HG03025 (cell line): ENCODE measurements around the gene C2.
"Not testable (repeated sequence)": the region's sequence is repeated elsewhere in the genome, so short reads cannot be mapped to it uniquely, and the experiment has no call there.

Experiments used
- ATAC-seq: cut with Tn5 transposase; IDR thresholded peaks from one replicate; pipeline ENCODE4 v1.9.1; 2021; ENCODE audit warnings: mild to moderate bottlenecking, moderate library complexity; ENCODE audit not compliant: unreplicated experiment, low FRiP score

The C2 gene

DNA sequence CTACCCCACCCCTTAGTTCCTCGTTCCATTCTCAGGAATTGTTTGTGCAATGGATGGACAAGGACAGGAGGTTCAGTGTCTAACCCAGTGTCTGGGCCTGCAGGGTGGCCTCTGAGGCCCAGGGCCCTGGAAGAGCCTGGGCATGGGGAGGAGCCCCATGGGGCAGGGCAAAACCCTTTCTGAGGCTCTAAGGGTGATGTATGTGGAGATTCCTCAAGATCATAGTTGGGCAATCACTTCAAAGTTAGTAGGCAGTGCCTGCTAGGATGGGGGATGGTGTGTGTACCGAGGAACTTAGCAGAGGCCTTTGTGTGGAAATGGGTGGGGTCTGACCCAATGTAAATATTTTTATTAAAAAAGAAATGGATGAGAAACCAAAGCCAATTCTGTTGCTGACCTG is 6.7 kb upstream of the C2 start:
- ATAC-seq = no peak

DNA sequence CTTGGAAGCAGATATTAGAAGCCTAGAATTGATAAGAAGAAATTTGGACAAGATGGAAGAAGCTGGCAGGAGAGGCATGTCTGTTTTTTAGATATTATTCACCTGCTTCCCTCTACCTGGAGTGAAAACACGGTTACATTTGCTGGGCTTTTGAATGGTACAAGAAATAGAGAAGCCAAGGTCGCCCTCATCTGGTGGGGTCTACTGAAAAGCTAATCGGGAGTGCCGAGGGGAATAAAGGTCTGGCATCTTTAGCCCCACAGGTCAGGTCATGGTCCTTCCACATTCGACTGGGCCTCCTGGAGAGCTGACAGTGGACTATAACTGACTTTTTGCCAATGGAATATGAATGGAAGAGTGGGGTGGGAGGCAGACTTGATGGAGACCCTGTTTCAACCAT is 4.6 kb upstream of the C2 start:
- no peak for ATAC-seq

DNA sequence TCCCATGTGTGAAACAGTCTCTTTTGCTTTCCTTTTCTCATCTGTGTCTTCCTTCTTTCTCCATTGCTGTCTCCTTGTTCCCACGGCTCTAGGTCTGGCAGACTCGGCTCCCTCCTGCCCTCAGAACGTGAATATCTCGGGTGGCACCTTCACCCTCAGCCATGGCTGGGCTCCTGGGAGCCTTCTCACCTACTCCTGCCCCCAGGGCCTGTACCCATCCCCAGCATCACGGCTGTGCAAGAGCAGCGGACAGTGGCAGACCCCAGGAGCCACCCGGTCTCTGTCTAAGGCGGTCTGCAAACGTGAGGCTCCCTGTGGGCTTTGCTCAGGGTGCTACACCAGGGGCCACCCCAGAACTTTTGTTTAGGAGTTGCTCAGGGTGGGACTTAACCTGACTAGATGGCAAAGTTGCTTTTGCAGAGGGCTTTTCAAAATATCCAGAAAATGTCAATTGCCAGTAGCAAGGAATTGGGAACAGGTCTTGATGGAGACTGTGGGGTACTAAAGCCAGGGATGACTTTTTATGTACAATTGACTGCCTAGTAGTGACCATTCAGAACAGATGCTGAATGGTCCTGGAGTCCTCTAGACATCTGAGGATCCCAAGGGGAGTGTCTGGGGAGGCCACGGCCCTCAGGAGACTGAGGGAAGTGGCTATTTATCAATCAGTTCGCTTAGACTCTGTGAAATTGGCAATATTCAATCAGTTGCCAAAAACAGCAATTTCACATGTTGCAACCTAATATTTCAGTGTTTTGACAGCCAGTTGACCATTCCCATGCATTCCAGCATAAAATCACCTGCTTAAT is 550 bp downstream of the C2 start:
- ATAC-seq = no peak

DNA sequence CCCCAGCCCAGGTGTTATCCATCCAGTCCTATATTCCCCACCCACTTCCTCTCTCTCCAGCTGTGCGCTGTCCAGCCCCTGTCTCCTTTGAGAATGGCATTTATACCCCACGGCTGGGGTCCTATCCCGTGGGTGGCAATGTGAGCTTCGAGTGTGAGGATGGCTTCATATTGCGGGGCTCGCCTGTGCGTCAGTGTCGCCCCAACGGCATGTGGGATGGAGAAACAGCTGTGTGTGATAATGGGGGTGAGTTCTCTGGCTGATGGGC is 1.1 kb downstream of the C2 start:
- ATAC-seq = no peak

DNA sequence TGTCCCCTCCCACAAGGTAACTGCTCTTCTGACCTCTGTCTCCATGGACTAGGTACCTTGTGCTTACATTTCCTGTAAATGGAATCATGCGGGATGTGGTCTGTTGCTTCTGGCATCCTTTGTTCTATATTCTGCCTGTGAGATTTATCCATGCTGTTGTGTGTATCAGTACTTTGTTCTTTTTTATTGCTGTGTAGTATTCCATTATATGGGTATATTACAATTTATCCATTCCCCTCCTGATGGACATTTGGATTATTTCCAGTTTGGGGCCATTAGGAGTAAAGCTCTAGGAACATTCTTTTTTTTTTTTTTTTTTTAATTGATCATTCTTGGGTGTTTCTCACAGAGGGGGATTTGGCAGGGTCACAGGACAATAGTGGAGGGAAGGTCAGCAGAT is 3.4 kb downstream of the C2 start:
- ATAC-seq = no peak

DNA sequence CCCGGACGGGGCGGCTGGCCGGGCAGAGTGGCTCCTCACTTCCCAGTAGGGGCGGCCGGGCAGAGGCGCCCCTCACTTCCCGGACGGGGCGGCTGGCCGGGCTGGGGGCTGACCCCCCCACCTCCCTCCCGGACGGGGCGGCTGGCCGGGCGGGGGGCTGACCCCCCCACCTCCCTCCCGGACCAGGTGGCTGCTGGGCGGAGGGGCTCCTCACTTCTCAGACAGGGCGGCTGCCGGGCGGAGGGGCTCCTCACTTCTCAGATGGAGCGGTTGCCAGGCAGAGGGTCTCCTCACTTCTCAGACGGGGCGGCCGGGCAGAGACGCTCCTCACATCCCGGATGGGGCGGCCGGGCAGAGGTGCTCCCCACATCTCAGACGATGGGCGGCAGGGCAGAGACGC is 4.6 kb downstream of the C2 start:
- not testable (repeated sequence) for ATAC-seq

DNA sequence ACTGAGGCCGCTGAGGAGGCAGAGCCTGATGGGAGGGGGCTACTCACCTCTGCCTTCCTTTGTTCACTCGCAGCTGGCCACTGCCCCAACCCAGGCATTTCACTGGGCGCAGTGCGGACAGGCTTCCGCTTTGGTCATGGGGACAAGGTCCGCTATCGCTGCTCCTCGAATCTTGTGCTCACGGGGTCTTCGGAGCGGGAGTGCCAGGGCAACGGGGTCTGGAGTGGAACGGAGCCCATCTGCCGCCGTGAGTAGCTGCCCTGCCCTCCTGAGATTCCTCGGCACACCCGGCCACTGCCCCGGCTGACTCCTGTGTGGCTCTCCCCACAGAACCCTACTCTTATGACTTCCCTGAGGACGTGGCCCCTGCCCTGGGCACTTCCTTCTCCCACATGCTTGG is 6.0 kb downstream of the C2 start:
- ATAC-seq = no peak

DNA sequence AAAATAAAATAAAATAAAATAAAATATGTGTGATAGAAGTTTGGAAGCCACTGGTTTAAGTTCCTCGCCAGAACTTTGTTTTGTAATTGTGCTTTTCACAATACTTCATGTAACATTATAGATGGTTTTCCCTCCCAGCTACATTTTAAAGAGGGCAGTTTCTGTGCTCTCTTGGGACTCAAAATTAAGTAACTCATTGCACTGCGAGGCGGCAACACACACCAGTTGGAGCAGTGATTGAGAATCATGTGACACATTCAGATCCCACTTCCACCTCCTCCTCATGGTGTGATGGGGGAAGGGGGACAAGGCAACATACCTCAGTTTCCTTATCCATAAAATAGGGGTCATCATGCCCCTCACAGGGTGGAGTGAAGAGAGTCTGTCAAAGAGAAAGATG is 7.5 kb downstream of the C2 start:
- ATAC-seq = no peak

DNA sequence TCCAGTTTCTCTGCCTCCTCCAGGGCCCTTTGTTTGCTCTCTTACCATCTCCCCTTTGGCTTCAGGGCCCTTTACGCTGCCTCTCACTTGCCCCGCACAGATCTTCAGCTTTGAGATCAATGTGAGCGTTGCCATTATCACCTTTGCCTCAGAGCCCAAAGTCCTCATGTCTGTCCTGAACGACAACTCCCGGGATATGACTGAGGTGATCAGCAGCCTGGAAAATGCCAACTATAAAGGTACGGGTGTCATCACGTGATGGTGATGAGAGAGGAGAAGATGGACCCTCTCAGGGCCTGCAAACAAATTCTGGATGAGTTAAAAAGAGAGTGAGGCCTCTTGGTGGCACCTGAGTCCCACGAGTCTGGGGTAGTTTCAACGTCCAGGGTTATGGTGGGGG is 8.3 kb downstream of the C2 start:
- ATAC-seq = no peak

DNA sequence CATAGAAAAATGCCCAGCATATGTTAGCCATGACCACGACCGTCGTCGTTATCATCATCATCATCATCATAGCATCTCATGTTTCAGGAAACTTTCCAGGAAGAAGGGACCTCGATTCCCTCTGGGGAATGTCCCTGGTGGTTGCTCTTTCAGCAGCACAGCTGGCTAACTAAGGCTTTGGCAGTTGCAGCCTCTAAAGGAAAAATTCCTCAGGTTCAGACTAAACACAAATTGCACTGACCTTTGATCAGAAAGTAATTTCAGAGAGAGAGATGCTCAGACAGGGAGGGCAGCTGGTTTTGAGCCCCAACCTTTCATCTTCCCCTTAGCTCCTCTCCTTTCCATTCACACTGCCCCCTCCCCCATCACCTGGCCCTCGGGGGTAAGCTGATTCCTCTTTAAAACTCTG is 12.7 kb downstream of the C2 start:
- no peak for ATAC-seq

DNA sequence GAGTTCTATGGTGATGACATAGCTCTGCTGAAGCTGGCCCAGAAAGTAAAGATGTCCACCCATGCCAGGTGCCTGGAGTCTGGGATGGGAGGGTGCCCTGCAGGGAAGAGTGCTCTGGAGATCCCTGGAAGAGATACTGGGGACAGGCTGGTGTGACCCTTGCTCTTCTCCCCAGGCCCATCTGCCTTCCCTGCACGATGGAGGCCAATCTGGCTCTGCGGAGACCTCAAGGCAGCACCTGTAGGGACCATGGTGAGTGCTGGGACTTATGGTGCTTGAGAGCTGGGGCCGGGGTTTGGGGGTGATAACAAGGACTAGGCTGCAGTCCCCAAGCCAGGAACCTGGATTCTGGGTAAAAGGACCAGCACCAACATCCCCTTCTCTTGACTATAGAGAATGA is 16.2 kb downstream of the C2 start:
- ATAC-seq = no peak

DNA sequence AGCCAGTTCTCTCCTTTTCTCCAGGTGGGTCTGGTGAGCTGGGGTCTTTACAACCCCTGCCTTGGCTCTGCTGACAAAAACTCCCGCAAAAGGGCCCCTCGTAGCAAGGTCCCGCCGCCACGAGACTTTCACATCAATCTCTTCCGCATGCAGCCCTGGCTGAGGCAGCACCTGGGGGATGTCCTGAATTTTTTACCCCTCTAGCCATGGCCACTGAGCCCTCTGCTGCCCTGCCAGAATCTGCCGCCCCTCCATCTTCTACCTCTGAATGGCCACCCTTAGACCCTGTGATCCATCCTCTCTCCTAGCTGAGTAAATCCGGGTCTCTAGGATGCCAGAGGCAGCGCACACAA is 17.6 kb downstream of the C2 start:
- no peak for ATAC-seq

DNA sequence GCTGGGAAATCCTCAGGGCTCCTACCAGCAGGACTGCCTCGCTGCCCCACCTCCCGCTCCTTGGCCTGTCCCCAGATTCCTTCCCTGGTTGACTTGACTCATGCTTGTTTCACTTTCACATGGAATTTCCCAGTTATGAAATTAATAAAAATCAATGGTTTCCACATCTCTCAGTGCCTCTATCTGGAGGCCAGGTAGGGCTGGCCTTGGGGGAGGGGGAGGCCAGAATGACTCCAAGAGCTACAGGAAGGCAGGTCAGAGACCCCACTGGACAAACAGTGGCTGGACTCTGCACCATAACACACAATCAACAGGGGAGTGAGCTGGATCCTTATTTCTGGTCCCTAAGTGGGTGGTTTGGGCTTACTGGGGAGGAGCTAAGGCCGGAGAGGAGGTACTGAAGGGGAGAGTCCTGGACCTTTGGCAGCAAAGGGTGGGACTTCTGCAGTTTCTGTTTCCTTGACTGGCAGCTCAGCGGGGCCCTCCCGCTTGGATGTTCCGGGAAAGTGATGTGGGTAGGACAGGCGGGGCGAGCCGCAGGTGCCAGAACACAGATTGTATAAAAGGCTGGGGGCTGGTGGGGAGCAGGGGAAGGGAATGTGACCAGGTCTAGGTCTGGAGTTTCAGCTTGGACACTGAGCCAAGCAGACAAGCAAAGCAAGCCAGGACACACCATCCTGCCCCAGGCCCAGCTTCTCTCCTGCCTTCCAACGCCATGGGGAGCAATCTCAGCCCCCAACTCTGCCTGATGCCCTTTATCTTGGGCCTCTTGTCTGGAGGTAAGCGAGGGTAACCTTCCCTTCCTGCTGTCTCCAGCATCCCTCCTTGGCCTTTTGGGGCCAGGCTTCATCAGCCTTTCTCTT is 18.2 kb downstream of the C2 start, which contains the start of gene CFB:
Gene CFB, plus strand, starts transcription at position 589 of the 863 bp plus-strand sequence. Its CDS starts 127 bp downstream, at position 716.
- no peak for ATAC-seq

DNA sequence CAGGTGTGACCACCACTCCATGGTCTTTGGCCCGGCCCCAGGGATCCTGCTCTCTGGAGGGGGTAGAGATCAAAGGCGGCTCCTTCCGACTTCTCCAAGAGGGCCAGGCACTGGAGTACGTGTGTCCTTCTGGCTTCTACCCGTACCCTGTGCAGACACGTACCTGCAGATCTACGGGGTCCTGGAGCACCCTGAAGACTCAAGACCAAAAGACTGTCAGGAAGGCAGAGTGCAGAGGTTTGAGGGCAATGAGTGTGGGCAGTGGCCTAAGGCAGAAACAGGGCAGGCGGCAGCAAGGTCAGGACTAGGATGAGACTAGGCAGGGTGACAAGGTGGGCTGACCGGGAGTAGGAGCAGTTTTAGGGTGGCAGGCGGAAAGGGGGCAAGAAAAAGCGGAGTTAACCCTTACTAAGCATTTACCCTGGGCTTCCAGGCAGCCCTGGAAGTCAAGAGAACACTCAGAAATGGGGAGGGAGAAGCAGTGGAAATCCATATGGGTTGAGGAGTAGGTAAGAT is 18.9 kb downstream of the C2 start:
- ATAC-seq = no peak

DNA sequence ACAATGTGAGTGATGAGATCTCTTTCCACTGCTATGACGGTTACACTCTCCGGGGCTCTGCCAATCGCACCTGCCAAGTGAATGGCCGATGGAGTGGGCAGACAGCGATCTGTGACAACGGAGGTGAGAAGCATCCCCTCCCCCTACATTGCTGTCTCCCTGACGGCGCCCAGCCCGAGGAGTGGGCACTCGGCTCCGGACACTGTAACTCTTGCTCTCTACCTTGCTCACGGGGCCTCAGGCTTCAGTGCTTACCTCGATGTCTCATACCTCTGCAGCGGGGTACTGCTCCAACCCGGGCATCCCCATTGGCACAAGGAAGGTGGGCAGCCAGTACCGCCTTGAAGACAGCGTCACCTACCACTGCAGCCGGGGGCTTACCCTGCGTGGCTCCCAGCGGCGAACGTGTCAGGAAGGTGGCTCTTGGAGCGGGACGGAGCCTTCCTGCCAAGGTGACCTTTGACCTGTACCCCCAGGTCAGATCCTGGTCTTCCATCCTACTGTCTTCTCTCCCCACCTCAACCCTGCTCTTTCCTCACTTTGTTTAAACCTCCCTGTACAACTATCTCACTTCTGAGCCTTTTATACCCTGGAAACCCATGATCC is 19.7 kb downstream of the C2 start:
- no peak for ATAC-seq

DNA sequence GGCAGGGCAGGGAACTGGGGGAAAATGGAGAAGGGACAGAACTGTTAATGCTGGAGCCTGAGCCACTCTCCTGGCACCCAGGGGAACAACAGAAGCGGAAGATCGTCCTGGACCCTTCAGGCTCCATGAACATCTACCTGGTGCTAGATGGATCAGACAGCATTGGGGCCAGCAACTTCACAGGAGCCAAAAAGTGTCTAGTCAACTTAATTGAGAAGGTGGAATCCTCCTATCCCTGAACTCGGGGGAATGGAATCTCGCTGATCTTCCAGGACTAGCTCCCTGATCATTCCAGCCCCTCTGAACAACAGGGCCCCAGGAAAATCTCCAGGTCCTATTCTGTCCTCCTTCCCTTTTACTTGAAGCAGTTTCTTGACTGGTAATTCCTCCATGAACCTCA is 20.3 kb downstream of the C2 start:
- ATAC-seq = no peak

DNA sequence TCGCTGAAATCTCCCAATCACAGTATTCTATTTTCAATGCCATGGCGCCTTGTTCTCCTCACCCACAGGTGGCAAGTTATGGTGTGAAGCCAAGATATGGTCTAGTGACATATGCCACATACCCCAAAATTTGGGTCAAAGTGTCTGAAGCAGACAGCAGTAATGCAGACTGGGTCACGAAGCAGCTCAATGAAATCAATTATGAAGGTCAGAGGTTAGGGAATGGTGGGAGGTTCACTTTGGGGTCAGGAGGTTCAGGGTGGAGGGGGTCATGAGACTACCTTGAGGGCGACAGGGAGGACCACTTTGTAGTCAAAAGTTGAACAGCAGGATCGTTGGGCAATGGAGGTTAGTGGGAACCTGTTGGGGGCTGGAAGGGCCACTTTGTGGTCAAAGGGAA is 20.8 kb downstream of the C2 start:
- ATAC-seq = no peak

DNA sequence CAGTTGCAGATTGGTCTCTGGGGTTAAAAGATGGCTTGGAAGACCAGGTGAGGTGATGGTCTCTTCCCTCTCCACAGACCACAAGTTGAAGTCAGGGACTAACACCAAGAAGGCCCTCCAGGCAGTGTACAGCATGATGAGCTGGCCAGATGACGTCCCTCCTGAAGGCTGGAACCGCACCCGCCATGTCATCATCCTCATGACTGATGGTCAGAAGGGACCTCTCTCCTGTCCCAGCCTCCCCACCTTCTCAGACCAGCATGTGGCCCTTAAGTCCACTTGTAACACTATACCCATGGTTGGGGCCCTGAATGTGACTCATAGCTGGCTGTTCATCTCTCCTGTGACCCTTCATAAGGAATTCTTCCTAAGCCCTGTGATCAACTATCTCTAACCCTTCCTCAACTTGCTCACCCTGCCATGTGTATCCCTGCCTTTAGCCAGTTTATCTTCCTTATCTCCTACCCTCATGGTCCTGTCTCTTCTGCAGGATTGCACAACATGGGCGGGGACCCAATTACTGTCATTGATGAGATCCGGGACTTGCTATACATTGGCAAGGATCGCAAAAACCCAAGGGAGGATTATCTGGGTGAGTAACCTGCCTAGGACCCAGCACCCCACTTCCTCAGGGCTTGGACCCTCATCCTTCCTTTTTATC is 21.4 kb downstream of the C2 start:
- ATAC-seq = no peak

DNA sequence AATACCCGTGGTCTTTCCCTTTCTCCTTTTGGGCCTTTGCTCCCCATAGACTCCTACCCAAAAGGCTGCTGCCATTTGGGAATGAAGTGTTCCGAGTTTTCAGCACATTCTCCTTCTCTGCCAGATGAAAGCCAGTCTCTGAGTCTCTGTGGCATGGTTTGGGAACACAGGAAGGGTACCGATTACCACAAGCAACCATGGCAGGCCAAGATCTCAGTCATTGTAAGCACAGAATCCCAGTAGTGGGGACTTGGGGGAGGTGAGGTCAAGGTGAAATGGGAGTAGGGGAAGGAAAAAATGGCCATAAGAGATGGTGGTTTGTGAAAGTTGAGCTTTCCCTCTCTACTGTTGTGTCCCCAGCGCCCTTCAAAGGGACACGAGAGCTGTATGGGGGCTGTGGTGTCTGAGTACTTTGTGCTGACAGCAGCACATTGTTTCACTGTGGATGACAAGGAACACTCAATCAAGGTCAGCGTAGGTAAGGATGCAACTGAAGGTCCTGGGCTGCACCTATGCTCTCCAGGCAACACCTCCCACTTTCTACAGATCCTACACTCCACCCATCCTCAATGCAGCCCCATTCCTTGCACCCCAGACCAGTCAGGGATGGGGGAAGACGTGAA is 22.5 kb downstream of the C2 start:
- ATAC-seq = no peak

DNA sequence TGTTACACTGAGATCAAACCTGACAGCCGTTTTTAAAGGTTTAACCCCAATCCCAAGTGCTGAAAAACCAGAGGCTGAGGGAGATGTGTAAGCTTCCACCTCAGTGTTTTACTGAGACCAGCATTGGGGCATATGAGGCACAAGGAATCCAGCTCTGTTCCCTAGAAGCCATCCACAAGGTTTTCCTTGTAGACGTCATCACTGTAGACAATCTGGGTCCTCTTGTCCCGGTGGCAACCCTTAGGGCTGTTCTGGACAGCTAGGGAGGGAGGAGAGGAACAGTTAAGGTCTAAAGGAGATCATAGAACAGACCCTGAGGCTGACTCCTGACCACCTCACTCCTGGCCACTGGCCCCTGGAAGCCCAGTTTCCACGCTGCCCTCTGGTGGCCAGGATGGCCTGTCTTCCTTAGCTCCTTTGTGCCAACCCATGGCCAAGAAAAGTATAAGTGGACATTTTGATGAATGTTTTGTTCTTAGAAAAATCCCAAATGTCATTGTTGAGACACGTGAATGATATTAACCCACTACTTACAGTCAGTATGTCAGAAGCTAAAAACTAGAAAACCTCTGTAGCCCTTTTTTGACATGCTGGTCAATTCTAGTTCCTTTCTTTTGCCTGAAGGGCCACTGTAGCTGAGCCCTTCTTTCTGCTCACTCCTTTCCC is 24.8 kb downstream of the C2 start:
- no peak for ATAC-seq
